ENCODE data around the gene SSBP3.

DNA sequence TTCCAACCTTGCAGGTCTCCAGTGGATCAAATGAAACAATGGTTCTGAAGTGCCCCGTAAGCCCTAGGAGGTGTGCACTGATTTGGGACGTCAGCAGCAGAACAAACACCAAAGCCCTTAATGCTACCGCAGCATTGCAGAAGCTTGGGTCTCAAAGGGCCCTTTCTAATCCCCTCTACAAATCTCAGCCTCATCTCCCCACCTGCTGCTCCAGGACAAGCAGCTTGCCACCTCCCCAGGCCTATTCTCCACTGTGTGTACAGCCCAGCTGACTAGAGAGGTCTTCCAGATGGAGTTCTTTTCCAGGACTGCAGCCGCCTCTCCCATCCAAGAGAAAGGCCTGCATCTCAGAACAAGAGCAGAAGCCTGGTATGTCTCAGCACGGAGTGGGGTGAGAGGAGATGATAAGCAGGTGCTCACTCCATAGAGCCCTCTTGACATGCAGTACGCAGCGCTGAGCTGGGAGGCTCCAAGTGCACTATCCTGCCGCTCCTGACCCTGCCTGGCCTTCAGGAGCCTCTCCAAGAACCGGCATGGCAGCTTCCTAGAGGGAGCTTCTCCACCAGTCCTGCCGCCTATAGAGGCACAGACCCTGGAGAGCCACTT, 160.0 kb downstream of the SSBP3 start:
- TF ChIP-seq CTCF (IDR thresholded peaks at IDR 0.05) (no peak), POLR2A (IDR thresholded peaks at IDR 0.05) (no peak), POLR2AphosphoS5 (IDR thresholded peaks at IDR 0.05) (peak in 1 of 3 donors; percentile 64), EP300 (IDR thresholded peaks at IDR 0.05; ENCODE audit: low read depth) (no peak)
